Left ventricle myocardium superior (tissue), 1 donor: ENCODE results near the gene NCAPD2. TPM values are rescaled to one million over a fixed set of nuclear protein-coding genes. Genes with fewer than 3 reads are reported as not detected.

Source experiments
- total RNA-seq: library from RNA; stranded (reverse); fragmentation: NEBNext Ultra II Directional; extraction: Animal tissue kit (Norgen Biotek cat#: 25700); gene quantifications from one replicate; pipeline ENCODE4 v1.2.1, GENCODE V29; 2021
- donor health status: DM: no; HTN: yes; CAD: no; lungs with severe emphysema.

Gene NCAPD2
- total RNA-seq, 1 donor from 2014 or later = 13.1 TPM

Other genes with a start within 250 kb of the NCAPD2 start
- gene PLEKHG6, start 183.4 kb upstream of the NCAPD2 start, total RNA-seq = 0.47 TPM
- 44.0 TPM for gene TNFRSF1A, start 152.0 kb upstream of the NCAPD2 start, total RNA-seq
- 1.7 TPM for gene SCNN1A, start 118.5 kb upstream of the NCAPD2 start, total RNA-seq
- 32.9 TPM for gene LTBR, start 109.9 kb upstream of the NCAPD2 start, total RNA-seq
- 0.20 TPM for gene CD27, start 49.1 kb upstream of the NCAPD2 start, total RNA-seq
- 13.1 TPM for gene TAPBPL, start 42.1 kb upstream of the NCAPD2 start, total RNA-seq
- gene VAMP1, start 23.4 kb upstream of the NCAPD2 start, total RNA-seq = 3.6 TPM
- 275 TPM for gene MRPL51, start 840 bp upstream of the NCAPD2 start, total RNA-seq
- gene GAPDH, start 40.4 kb downstream of the NCAPD2 start, total RNA-seq = 4,526 TPM
- gene IFFO1, start 61.9 kb downstream of the NCAPD2 start, total RNA-seq = 14.9 TPM
- gene NOP2, start 74.2 kb downstream of the NCAPD2 start, total RNA-seq = 16.1 TPM
- gene CHD4, start 113.3 kb downstream of the NCAPD2 start, total RNA-seq = 159 TPM
- 8.6 TPM for gene LPAR5, start 141.9 kb downstream of the NCAPD2 start, total RNA-seq
- 2.2 TPM for gene ACRBP, start 153.3 kb downstream of the NCAPD2 start, total RNA-seq
- gene ING4, start 169.0 kb downstream of the NCAPD2 start, total RNA-seq = 30.1 TPM
- 31.8 TPM for gene ZNF384, start 195.3 kb downstream of the NCAPD2 start, total RNA-seq
- gene PIANP, start 206.7 kb downstream of the NCAPD2 start, total RNA-seq = 0.25 TPM
- gene COPS7A, start 229.9 kb downstream of the NCAPD2 start, total RNA-seq = 81.9 TPM